Esophagus squamous epithelium (tissue), 5 donors: Measurements from ENCODE around the gene YES1. TPM values are rescaled to one million over a fixed set of nuclear protein-coding genes. Genes with fewer than 3 reads are reported as not detected.

Source experiments
- DNase-seq: peaks from one replicate; lab custom pipeline; 2025; lab: John Stamatoyannopoulos, UW
- H3K27ac ChIP-seq, 4 donors: fragments of 200-600 bp; sonication (generic); one replicate each; pipeline ENCODE4 v1.5.1; 2016 to 2019; ENCODE audit warnings: mild to moderate bottlenecking in 1 of 4
- H3K27me3 ChIP-seq, 4 donors: fragments of 200-600 bp; sonication (generic); 1 replicate in 3 of 4; 2 replicates in 1 of 4; pipeline versions ENCODE4 v1.5.1 to v1.6.0; 2017 to 2021; ENCODE audit warnings: antibody characterized with exemption in 1 of 4
- H3K36me3 ChIP-seq, 3 donors: fragments of 200-600 bp; sonication (generic); one replicate each; pipeline ENCODE4 v1.5.1; 2016 to 2019
- H3K4me1 ChIP-seq, 3 donors: fragments of 200-600 bp; sonication (generic); one replicate each; pipeline ENCODE4 v1.5.1; 2017 to 2019
- H3K4me3 ChIP-seq, 4 donors: fragments of 200-600 bp; sonication (generic); 1 replicate in 3 of 4; 2 replicates in 1 of 4; pipeline ENCODE4 v1.5.1; 2016 to 2019; ENCODE audit warnings: mild to moderate bottlenecking in 2 of 4, moderate library complexity in 1 of 4
- H3K9me3 ChIP-seq, 3 donors: fragments of 200-600 bp; sonication (generic); one replicate each; pipeline ENCODE4 v1.5.1; 2016 to 2019
- CTCF ChIP-seq, 6 experiments: fragments of 450-650 bp in 4 of 6; fragments of 200-600 bp in 2 of 6; sonication (generic) in 2 of 6; IDR thresholded peaks; one replicate each; pipeline ENCODE4 v1.5.1; 2016 to 2019; ENCODE audit warnings: antibody characterized with exemption in 6 of 6, mild to moderate bottlenecking in 4 of 6, moderate library complexity in 4 of 6
- POLR2A ChIP-seq, 4 donors: fragments of 450-650 bp; IDR thresholded peaks; one replicate each; pipeline ENCODE4 v1.6.1; 2017; ENCODE audit warnings: antibody characterized with exemption in 4 of 4, mild to moderate bottlenecking in 4 of 4, moderate library complexity in 3 of 4
- WGBS, 2 donors: methylation state at CpG; one replicate each; pipeline ENCODE4 v1.1.5; 2018; 5-methylcytosine and 5-hydroxymethylcytosine counted together
- intact Hi-C: fragments of 100-400 bp; cut with DNase I; formaldehyde crosslinking; loops from one replicate; pipeline ENCODE4 v1.15.0; 2022
- total RNA-seq, 4 donors: library from RNA; depleted of rRNA; stranded (reverse); fragments of >200 nt; gene quantifications; one replicate each; pipeline ENCODE4 v1.1.0, GENCODE V29; 2016
- donor health status: DM: yes; HTN: yes; CAD: no.

Gene YES1
- total RNA-seq, 4 donors from 2014 or later: 105 to 143 (median 125) TPM

DNA sequence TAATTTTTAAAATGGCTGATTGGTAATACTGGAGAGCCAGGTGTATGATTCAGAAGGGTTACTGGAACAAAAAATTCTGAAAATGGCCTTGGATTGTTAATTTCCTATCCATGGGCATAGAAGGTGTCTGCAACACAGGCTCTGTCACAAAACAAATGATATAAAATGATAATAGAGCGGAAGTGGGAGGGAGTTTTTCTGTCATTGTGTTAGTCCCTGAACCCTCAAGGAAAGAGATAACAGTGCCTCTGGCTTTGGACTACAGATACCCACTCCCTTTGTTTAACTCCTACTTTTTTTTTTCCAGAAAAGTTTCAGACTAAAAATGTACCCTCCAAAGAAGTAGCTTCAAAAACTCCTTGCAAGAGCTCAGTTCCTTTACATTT is 28.0 kb upstream of the YES1 start:
- H3K27ac ChIP-seq: no peak overlapping the region

DNA sequence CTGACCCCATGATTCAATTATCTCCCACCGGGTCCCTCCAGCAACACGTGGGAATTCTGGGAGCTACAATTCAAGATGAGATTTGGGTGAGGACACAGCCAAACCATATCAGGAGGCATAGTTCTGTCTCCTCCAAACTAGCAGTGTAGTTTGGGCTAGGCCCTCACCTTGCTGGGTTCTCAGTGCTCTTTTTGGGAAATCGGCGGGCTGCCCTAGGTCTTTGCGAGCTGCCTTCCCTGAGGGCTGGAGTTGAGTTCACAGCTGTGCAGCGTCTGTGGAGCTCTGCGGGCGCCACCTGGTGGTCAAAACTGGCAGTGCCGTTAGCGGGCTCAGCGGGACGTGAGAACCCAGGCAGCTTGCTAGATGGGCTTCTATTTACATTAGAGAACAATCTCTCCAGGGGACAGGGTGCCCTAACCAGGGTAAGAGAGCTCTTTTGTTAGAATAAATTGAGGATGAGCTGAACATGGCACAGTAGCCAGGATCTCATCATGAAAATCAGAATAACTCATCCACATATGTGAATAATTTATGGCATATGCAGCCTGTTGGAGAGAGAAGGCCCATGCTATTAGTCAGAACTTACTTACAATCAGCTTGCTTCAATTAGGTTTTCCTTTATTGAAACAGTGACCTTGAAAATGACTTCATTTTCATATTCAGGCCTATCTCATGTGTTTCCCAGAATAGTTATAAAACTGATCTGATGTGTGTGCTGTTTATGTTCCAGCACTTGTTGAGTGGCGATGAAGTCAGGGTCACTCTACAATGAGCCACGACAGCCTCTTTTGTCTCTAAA is 27.4 kb upstream of the YES1 start:
- Histone ChIP-seq H3K36me3 (no peaks in the 10 kb centered on the region), H3K9me3 (no peaks in the 10 kb centered on the region), H3K4me1 (peaks cover 0 to 6% (median 3%) of the 10 kb centered on the region in 3 donors), H3K27ac (no peak overlapping the region), H3K4me3 (no peak overlapping the region), H3K27me3 (peaks cover 0 to 12% (median 0%) of the 10 kb centered on the region in 4 donors)
- no peak for DNase-seq
- WGBS, 2 donors: 29 to 41% methylated on average over 4 to 5 of the region's 14 CpGs
- intact Hi-C loops: loop anchor here (5.0 kb wide), 2 partner anchors 97 to 212 kb away; no protein-coding TSS in a partner anchor
- TF ChIP-seq CTCF (IDR thresholded peaks at IDR 0.05): peak; percentile 74 to 100 (median 93)
- no peak for TF ChIP-seq POLR2A (IDR thresholded peaks at IDR 0.05)

More for the DNA sequence above, 28.0 kb upstream of the YES1 start:
- peaks cover 0 to 6% (median 3%) of the 10 kb centered on the region in 3 donors for H3K4me1 ChIP-seq
- 84 to 85% methylated on average over 1 of the region's 1 CpG for WGBS, 2 donors
- no peaks in the 10 kb centered on the region for H3K36me3 ChIP-seq
- H3K4me3 ChIP-seq: no peak overlapping the region
- peaks cover 0 to 12% (median 0%) of the 10 kb centered on the region in 4 donors for H3K27me3 ChIP-seq
- DNase-seq: no peak
- H3K9me3 ChIP-seq: no peaks in the 10 kb centered on the region
- intact Hi-C loops: no loop called here
- no peak for TF ChIP-seq POLR2A (IDR thresholded peaks at IDR 0.05)
- TF ChIP-seq CTCF (IDR thresholded peaks at IDR 0.05): no peak

- 71 to 87% methylated on average over 2 of the region's 2 CpGs for WGBS, 2 donors
- TF ChIP-seq CTCF (IDR thresholded peaks at IDR 0.05): no peak
- TF ChIP-seq POLR2A (IDR thresholded peaks at IDR 0.05): no peak
- peaks cover 0 to 12% (median 0%) of the 10 kb centered on the region in 4 donors for H3K27me3 ChIP-seq
Observed at GRCh38 chr18:837922-838321, 25.9 kb upstream of the YES1 start.

GRCh38 chr18:834082-834720 is 22.2 kb upstream of the YES1 start:
- no peaks in the 10 kb centered on the region for H3K9me3 ChIP-seq
- H3K27ac ChIP-seq: no peak overlapping the region
- no peak for DNase-seq
- H3K4me1 ChIP-seq: peaks cover 0 to 34% (median 2%) of the 10 kb centered on the region in 3 donors
- no peak for TF ChIP-seq CTCF (IDR thresholded peaks at IDR 0.05)
- TF ChIP-seq POLR2A (IDR thresholded peaks at IDR 0.05): no peak
- no peaks in the 10 kb centered on the region for H3K36me3 ChIP-seq
- WGBS, 2 donors: 59 to 66% methylated on average over 7 to 8 of the region's 8 CpGs
- intact Hi-C loops: no loop called here
- no peak overlapping the region for H3K4me3 ChIP-seq
- peaks cover 0 to 4% (median 0%) of the 10 kb centered on the region in 4 donors for H3K27me3 ChIP-seq

More at GRCh38 chr18:837922-838321, 25.9 kb upstream of the YES1 start:
- Histone ChIP-seq H3K27ac (no peak overlapping the region), H3K4me1 (peaks cover 0 to 16% (median 3%) of the 10 kb centered on the region in 3 donors), H3K9me3 (no peaks in the 10 kb centered on the region), H3K36me3 (no peaks in the 10 kb centered on the region), H3K4me3 (no peak overlapping the region)
- DNase-seq: no peak
- intact Hi-C loops: loop anchor here (5.0 kb wide), 2 partner anchors 96 to 211 kb away; no protein-coding TSS in a partner anchor

DNA sequence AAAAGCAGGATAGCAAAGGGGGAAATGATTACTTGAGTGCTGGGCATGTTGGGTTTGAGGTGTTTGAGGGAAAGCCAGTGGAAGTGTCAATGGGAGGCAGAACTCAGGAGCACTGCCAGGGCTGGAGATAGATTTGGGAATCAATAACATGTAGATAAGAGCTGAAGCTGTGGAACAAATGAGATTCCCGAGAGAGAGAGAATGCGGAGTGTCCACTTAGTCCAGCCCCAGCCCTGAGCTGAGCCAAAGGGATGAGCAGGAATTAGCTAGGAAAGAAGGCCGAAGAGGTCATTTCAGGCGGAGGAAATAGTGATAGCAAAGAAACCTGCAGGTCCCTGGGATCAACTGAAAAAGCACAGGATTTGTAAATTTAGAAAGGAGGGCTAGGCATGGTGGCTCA is 21.2 kb upstream of the YES1 start:
- TF ChIP-seq POLR2A (IDR thresholded peaks at IDR 0.05) (no peak), CTCF (IDR thresholded peaks at IDR 0.05) (no peak)
- no peak overlapping the region for H3K27ac ChIP-seq
- no peaks in the 10 kb centered on the region for H3K9me3 ChIP-seq
- intact Hi-C loops: no loop called here
- H3K4me3 ChIP-seq: no peak overlapping the region
- H3K27me3 ChIP-seq: peaks cover 0 to 4% (median 0%) of the 10 kb centered on the region in 4 donors
- H3K4me1 ChIP-seq: peaks cover 0 to 31% (median 0%) of the 10 kb centered on the region in 3 donors
- 76 to 87% methylated on average over 4 of the region's 4 CpGs for WGBS, 2 donors
- no peak for DNase-seq
- H3K36me3 ChIP-seq: no peaks in the 10 kb centered on the region
